ENCODE data around the gene SNPH. TPM values are rescaled to one million over a fixed set of nuclear protein-coding genes. Genes with fewer than 3 reads are reported as not detected.

Gene SNPH
- total and polyA plus RNA-seq, 4 donors: 0.04 to 0.50 (median 0.21) TPM

GRCh38 chr20:1298166-1298565 lies 32.1 kb downstream of the SNPH start:
- no peak for TF ChIP-seq FOXA2 (IDR thresholded peaks at IDR 0.05)
- TF ChIP-seq JUND (IDR thresholded peaks at IDR 0.05): no peak
- no peak for TF ChIP-seq FOXA1 (IDR thresholded peaks at IDR 0.05)
- TF ChIP-seq SP1 (IDR thresholded peaks at IDR 0.05): no peak
- TF ChIP-seq TAF1 (conservative IDR thresholded peaks at IDR 0.05): no peak
- no peak for TF ChIP-seq YY1 (IDR thresholded peaks at IDR 0.05)
- TF ChIP-seq ATF3 (IDR thresholded peaks at IDR 0.05): no peak
- TF ChIP-seq MAX (IDR thresholded peaks at IDR 0.05): no peak
- TF ChIP-seq NR2F2 (IDR thresholded peaks at IDR 0.05): no peak
- no peak for TF ChIP-seq HNF4G (IDR thresholded peaks at IDR 0.05)
- TF ChIP-seq RXRA (IDR thresholded peaks at IDR 0.05): no peak
- TF ChIP-seq HNF4A (conservative IDR thresholded peaks at IDR 0.05): no peak
- no peak for TF ChIP-seq EGR1 (IDR thresholded peaks at IDR 0.05; ENCODE audit: low read depth in 2 of 2)
- TF ChIP-seq REST (IDR thresholded peaks at IDR 0.05): no peak
- TF ChIP-seq ZBTB33 (IDR thresholded peaks at IDR 0.05): no peak
- TF ChIP-seq GABPA (IDR thresholded peaks at IDR 0.05 in 1 of 2, conservative IDR thresholded peaks at IDR 0.05 in 1 of 2): no peak
- TF ChIP-seq RAD21 (IDR thresholded peaks at IDR 0.05): no peak
- no peak for TF ChIP-seq CTCF (IDR thresholded peaks at IDR 0.05; ENCODE audit: low read depth, low read length, missing input control)
- WGBS: 89% methylated on average over 5 of the region's 5 CpGs
- H3K4me1 ChIP-seq (ENCODE audit: control insufficient read depth in 4 of 4, insufficient read depth in 4 of 4, low read length in 3 of 4): no peaks in the 10 kb centered on the region
- no peak overlapping the region for H3K4me3 ChIP-seq (ENCODE audit: low read depth in 1 of 3, low read length in 3 of 3)
- DNase-seq (ENCODE audit: low spot score): no peak
- no peaks in the 10 kb centered on the region for H3K36me3 ChIP-seq (ENCODE audit: control insufficient read depth in 4 of 4, insufficient read depth in 3 of 4, low read depth in 1 of 4, low read length in 3 of 4)
- no peak overlapping the region for H3K27ac ChIP-seq (ENCODE audit: low read depth in 1 of 2, low read length in 2 of 2)
- no peak overlapping the region for H3K9ac ChIP-seq (ENCODE audit: low read depth in 1 of 2, low read length in 2 of 2)
- no peaks in the 10 kb centered on the region for H3K9me3 ChIP-seq (ENCODE audit: control insufficient read depth in 4 of 4, low read length in 3 of 4)
- H3K27me3 ChIP-seq (ENCODE audit: control insufficient read depth in 4 of 4, insufficient read depth in 4 of 4, low read length in 3 of 4): no peaks in the 10 kb centered on the region

Measured in liver (tissue), 9 donors.